Amniotic stem cell (primary cell): Measurements from ENCODE around the gene CDHR5.
"Not testable (repeated sequence)": the region's sequence is repeated elsewhere in the genome, so short reads cannot be mapped to it uniquely, and the experiment has no call there.

Experiments used
- DNase-seq: peaks from one replicate; lab custom pipeline; 2025; lab: John Stamatoyannopoulos, UW

The CDHR5 gene

DNA sequence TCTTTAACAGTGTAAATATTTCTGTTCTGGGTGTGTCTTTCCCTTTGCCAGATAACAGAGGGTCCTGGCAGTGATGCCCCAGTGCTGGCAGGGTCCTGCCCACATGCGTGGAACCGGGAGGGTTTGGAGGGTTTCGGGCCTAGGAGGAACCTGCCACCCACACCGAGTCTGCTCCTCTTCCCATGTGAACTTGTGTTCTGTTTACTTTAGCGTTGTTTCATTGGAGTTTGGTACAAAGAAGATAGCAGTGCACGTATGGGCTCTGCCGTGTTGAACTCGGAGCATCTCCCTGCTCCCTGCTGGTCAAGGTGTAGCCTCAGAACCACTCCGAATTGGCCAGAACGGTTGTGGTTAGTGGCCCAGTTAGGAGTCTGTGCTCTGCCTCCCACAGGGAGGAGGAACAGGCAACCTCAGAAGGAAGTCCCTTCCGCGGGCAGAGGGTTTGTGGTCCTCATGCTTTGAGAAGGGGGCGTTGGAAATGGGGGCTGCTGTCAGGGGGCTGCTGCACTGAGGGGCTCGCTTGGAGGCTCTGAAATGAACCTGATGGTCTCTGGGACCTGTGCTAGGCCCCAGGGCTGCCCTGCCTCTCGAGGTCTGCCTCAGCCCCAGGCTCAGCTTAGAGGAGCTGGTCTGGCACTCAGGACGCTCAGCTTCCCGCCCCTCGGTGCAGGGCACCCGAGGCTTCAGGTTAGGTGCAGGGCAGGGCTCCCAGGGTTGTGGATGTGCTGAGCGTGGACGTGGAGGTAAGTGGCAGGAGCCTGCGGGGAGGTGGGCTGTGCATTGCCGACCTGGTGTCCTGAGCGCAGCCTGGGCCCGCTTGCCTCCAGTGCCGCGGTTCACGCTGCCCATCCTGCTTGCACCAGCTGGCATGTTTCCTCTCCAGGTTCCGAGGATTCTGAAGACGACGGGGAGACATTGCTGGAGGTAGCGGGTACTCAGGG lies 38.1 kb downstream of the CDHR5 start:
- DNase-seq = no peak

- DNase-seq = no peak
Observed at GRCh38 chr11:584287-584686, 40.5 kb downstream of the CDHR5 start.

DNA sequence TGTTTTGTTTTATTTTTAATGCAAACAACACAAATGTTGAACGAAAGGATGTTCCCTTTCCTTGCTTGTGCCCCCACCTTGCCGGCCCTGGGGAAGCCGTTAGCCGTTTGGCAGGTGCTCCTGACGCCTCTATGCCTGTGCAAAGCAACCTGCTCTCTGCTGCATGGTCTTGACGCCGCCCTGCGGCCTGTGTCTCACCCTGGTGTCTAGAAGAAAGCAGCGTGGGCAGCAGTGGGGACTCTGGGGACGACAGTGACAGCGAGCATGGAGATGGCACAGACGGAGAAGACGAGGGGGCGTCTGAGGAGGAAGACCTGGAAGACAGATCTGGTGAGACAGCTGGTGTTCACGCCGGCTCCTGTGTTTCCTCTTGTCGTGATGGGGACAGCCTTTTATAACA lies 43.0 kb downstream of the CDHR5 start:
- no peak for DNase-seq

DNA sequence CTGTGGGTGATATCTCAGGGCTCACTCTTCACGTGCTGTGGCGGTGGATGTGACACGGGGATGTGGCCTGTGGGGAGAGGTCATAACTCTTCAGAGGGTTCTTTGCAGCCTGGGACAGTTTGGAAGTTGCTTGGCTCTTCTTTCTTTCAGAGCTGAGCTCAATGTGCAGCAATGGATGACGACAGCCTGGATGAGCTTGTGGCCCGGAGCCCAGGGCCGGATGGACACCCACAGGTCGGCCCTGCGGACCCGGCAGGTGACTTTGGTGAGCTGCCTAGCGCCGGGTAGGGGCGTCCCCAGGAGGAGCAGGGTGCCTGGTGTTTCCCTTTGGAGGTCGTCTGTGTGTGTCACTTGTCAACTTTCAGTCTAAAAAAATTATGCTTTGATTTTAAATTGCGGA lies 43.4 kb downstream of the CDHR5 start:
- no peak for DNase-seq

- no peak for DNase-seq
Observed at GRCh38 chr11:579830-580601, 44.7 kb downstream of the CDHR5 start.

GRCh38 chr11:578276-579035 lies 46.3 kb downstream of the CDHR5 start:
- DNase-seq = no peak

- no peak for DNase-seq
Observed at GRCh38 chr11:577611-577894, 47.2 kb downstream of the CDHR5 start.

DNA sequence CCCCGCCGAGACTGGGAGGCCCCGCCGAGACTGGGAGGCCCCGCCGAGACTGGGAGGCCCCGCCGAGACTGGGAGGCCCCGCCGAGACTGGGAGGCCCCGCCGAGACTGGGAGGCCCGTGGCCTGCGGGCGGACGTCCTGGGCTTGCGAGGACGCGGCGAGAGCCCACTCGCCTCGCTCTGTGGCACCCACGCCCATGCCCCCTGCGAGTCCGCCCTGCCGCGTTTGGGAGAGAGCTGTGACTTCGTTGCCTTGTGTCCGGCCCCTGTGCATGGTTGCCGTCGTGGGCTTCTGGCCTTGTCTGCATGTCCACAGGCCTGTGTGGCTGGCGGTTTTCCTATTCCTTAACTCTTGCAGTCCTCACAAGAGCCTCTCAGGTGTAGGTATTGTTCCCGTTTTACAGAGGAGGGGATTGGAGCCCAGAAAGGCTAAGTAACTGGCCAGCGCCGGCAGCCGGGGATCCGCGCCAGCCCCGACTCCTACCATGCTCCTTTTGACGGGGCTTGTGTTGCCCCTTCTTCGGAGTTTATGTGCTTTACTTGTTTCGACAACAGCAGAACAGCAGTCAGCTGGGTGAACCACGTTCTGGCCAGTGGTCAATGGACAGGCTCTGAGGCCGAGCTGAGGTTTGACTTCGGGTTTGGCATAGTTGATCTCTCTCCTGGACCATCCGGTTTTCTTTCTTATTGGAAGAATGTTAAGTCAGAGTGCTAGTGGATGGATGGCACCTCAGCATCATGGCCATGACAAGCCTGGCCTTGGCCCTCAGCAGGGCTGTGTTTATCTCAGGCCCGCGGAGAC lies 47.7 kb downstream of the CDHR5 start:
- DNase-seq = no peak

DNA sequence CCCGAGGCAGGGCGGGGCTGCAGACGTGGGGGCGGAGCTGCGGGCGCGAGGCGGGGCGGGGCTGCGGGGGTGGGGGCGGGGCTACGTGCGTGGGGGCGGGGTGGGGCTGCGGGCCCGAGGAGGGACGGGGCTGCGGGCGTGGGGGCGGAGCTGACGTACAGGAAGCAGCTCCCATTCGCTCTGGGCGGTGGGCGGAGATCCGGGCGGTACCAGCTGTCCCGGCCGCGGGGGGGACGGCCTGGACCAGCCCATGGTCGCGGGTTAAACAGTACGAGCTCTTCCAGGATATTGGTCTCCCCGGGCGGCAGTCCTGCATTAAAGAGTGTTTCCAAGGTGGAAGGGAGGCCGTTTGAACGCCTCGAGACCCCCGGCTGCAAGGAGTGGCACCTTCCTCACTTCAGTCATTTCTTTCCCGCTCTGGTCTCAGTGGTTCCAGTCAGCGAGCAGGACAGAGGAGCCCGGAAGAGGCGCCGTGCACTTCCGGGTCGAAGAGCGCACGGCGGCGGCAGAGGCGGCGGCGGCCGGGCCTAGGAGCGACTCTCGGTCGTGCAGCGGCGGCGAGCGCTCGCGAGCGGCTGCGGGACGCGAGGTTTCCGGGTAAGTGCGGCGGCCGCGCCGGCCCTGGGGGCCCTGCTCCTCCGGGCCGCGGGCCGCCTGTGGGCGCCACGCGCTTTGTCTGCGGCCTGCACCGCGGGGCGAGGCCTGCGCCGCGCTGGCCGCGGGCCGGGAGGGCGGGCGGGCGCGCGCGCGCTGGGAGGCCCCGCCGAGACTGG lies 48.6 kb downstream of the CDHR5 start, which contains the start of gene PHRF1:
Gene PHRF1 (plus strand): TSS at position 475 of the 773 bp plus-strand sequence. CDS start 5,043 bp downstream, outside the sequence.
- DNase-seq = peak; percentile 85

DNA sequence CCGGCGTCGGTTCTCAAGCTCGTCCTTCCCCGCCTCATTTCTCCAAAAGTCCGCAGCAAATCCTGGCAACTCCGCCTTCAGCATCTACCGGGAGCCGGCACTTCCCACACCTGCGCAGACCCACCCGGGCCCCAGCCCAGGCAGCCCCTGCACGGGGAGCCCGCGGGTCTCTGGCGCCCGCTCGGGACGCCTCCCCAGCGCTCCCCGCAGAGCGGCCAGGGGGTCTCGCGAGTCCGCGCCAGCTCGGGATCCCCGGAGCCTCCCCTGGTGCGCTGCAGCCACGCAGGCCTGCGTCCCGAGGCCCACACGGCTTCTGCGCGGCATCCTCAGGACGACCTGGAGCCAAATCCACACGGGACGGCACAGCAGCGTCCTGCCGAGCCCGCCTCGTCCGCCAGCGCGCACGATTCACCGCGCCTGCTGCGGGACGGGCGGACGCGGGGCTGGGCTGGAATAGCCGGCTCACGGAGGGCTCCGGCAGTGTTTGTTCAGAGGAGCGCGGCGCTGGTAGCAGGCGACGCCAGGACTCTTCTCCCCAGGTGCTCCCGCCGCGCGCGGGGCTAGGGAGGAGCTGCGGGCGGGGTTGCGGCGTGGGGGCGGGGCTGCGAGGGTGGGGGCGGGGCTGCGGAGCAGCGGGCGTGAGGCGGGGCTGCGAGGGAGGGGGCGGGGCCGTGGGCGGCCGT lies 49.3 kb downstream of the CDHR5 start:
- DNase-seq = no peak

- no peak for DNase-seq
Observed at GRCh38 chr11:574632-575312, 50.0 kb downstream of the CDHR5 start.

DNA sequence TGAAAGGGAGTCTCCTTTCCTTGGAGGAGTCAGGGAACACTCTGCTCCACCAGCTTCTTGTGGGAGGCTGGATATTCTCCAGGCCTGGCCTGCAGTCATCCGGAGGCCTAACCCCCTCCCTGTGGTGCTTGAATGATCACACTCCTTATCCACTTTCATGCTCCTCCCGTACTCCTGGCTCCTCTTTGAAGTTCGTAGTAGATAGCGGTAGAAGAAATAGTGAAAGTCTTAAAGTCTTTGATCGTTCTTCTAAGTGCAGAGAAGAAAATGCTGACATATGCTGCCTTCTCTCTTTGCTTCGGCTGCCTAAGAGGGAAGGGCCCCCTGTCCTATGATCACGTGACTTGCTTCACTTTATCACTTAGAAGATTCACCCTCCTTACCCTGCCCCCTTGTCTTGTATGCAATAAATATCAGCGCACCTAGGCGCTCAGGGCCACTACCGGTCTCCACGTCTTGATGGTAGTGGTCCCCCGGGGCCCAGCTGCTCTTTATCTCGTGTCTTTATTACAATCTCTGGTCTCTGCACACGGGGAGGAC lies 50.7 kb downstream of the CDHR5 start:
- DNase-seq = not testable (repeated sequence)

DNA sequence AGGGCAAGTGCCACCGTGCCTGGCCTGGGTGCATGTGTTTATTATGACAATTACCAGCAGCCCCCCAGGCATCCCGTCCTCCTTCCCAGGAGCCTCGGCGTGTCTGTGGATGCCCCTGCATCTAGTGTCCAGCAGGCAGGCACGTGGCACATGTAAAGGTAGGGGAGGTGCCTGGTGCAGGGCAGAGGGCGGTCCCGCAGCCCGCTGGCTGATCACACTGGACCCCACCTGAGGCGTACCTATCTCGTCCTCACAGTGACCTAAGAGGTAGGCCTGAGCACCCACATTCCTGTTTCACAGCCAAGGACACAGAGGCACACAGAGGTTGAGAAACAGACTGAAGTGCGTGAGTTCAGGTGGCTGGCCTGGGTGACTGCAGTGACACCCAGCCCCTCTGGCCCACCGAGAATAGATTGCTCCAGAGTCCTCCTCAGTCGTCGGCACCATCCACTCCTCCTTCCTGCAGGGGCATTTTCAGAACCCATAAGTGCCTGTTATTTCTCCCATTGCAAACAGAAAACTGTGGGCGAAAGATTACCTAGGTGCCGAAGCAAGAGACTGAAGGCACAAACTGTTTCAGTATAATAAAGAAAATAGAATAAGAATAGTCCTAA lies 51.5 kb downstream of the CDHR5 start:
- DNase-seq = no peak

DNA sequence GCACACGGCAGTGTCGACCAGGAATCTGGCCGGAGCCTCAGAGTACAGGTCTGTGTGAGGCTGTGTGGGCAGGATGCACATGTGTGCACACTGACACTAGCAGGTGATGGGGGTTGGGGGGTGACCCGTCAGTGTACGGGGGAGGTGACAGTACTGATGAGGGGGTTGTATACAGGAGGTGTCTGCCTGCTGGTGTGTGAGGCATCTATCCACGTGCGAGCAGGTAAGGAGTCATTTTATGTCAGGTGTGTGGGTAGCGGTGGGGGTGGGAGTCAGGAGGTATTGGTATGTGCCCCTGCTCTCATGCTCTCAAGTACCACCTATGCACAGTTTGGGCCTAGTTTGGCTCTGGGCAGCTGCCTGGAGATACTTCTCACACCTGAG lies 53.0 kb downstream of the CDHR5 start:
- no peak for DNase-seq

- no peak for DNase-seq
Observed at GRCh38 chr11:569158-569885, 55.4 kb downstream of the CDHR5 start.

DNA sequence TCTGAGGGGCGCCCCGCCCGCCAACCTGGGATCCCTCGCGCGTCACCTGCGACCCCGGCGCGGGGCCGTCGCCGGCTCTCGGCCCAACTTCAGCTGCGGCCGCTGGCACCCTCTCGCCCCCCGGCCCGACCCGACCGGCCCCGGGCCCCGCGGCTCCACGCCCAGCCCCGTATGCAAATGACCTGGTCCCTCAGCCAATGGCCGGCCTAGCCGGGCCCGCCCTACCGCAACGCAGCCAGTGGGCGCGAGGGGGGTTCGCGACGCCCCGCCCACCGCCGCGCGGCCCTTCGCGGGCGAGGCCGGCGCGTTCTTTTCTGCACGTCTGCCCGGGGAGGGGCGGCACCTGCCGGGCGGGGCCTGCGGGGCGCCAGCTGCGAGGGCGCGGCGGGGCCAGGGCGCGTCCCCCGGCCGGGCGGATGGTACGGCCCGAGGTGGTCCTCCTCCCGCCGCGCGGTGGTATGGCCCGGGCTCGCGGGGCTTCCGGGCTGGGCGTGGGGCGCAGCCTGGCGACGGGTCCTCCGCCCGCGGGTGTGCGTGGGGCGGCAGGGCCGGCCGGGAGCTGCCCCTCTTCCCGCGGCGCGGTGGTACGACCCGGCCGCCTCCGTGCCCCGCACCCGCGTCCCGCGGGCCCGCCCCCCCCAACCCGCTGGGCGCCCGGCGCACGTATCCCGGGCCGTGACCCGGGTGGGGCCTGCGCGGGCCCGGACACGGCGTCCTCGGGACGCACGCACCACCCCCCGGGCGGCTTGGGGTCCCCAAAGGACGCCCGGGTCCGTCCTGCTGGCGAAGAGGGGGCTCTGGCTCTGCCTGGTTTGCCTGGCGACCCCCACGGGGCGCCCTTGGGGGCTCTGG lies 56.2 kb downstream of the CDHR5 start:
- peak; percentile 85 for DNase-seq

GRCh38 chr11:567629-568292 lies 57.0 kb downstream of the CDHR5 start:
- no peak for DNase-seq
